ENCODE measurements around the gene SLC5A6. TPM values are rescaled to one million over a fixed set of nuclear protein-coding genes. Genes with fewer than 3 reads are reported as not detected.
"Not testable (repeated sequence)": the region's sequence is repeated elsewhere in the genome, so short reads cannot be mapped to it uniquely, and the experiment has no call there.

The SLC5A6 gene
- total and polyA plus RNA-seq, 12 donors = 5.3 to 20.5 (median 9.1) TPM

GRCh38 chr2:27198627-27199026 lies 13.4 kb downstream of the SLC5A6 start:
- peak in 1 of 8 donors; percentile 36 for ATAC-seq
- intact Hi-C loops (cut with DNase I) = loop anchor here in 1 of 10 donors (10.0 kb wide), 1 partner anchor 244 kb away; no protein-coding TSS in a partner anchor

GRCh38 chr2:27198068-27198467 lies 14.0 kb downstream of the SLC5A6 start:
- 94 to 96% methylated on average over 3 of the region's 3 CpGs for WGBS, 2 donors
- intact Hi-C loops (cut with DNase I) = loop anchor here in 1 of 10 donors (10.0 kb wide), 1 partner anchor 243 kb away; no protein-coding TSS in a partner anchor

More at GRCh38 chr2:27198627-27199026, 13.4 kb downstream of the SLC5A6 start:
- DNase-seq = no peak
- H3K27me3 ChIP-seq = no peaks in the 10 kb centered on the region
- H3K9me3 ChIP-seq = no peaks in the 10 kb centered on the region
- no peaks in the 10 kb centered on the region for H3K4me1 ChIP-seq
- peaks cover 0 to 43% (median 16%) of the 10 kb centered on the region in 9 donors for H3K36me3 ChIP-seq
- TF ChIP-seq CTCF (IDR thresholded peaks at IDR 0.05) = no peak
- 79 to 81% methylated on average over 2 of the region's 2 CpGs for WGBS, 2 donors
- H3K27ac ChIP-seq = no peak overlapping the region
- H3K4me3 ChIP-seq = no peak overlapping the region

GRCh38 chr2:27195799-27196198 lies 16.3 kb downstream of the SLC5A6 start:
- not testable (repeated sequence) for ATAC-seq, H3K27me3 ChIP-seq, H3K4me1 ChIP-seq, H3K4me3 ChIP-seq, DNase-seq, H3K27ac ChIP-seq, H3K9me3 ChIP-seq
- peaks cover 0 to 15% (median 0%) of the 10 kb centered on the region in 9 donors for H3K36me3 ChIP-seq
- intact Hi-C loops (cut with DNase I) = loop anchor here in 1 of 10 donors (10.0 kb wide), 1 partner anchor 241 kb away; no protein-coding TSS in a partner anchor
- WGBS, 2 donors = 92 to 95% methylated on average over 3 of the region's 3 CpGs

More at GRCh38 chr2:27198068-27198467, 14.0 kb downstream of the SLC5A6 start:
- H3K27ac ChIP-seq, H3K9me3 ChIP-seq, ATAC-seq, H3K4me1 ChIP-seq, H3K4me3 ChIP-seq, H3K27me3 ChIP-seq, DNase-seq: not testable (repeated sequence)
- H3K36me3 ChIP-seq = peaks cover 0 to 38% (median 11%) of the 10 kb centered on the region in 9 donors

- H3K4me1 ChIP-seq = no peaks in the 10 kb centered on the region
- DNase-seq (no peak), ATAC-seq (peak in 1 of 8 donors; percentile 25)
- H3K4me3 ChIP-seq = no peak overlapping the region
- WGBS, 2 donors = 70 to 85% methylated on average over 17 of the region's 17 CpGs
- intact Hi-C loops (cut with DNase I) = loop anchor here in 4 of 10 donors (5.0 to 10.0 kb wide), 3 partner anchors 97 to 240 kb away; no protein-coding TSS in a partner anchor
- H3K9me3 ChIP-seq = no peaks in the 10 kb centered on the region
- H3K36me3 ChIP-seq = peaks cover 0 to 6% (median 0%) of the 10 kb centered on the region in 9 donors
- no peaks in the 10 kb centered on the region for H3K27me3 ChIP-seq
- no peak for TF ChIP-seq CTCF (IDR thresholded peaks at IDR 0.05)
- H3K27ac ChIP-seq = no peak overlapping the region
Observed at GRCh38 chr2:27194538-27195354, 17.3 kb downstream of the SLC5A6 start.

GRCh38 chr2:27191070-27191829 lies 20.8 kb downstream of the SLC5A6 start:
- peak; percentile 30 to 71 (median 60) for TF ChIP-seq CTCF (IDR thresholded peaks at IDR 0.05)
- 33 to 38% methylated on average over 8 of the region's 8 CpGs for WGBS, 2 donors
- Histone ChIP-seq H3K36me3 (no peaks in the 10 kb centered on the region), H3K4me3 (no peak overlapping the region), H3K4me1 (peaks cover 0 to 2% (median 0%) of the 10 kb centered on the region in 9 donors), H3K9me3 (no peaks in the 10 kb centered on the region), H3K27ac (no peak overlapping the region), H3K27me3 (peaks cover 0 to 4% (median 0%) of the 10 kb centered on the region in 7 donors)
- DNase-seq (peak in 1 of 2 donors; percentile 44), ATAC-seq (peak; percentile 46 to 82 (median 70))
- intact Hi-C loops (cut with DNase I) = loop anchor here in 8 of 10 donors (2.0 to 10.0 kb wide), 4 partner anchors 92 to 236 kb away; no protein-coding TSS in a partner anchor

Data from heart right ventricle (tissue), 16 donors.